Skeletal muscle tissue (tissue), 4 donors: ENCODE measurements around the gene KIF1B. TPM values are rescaled to one million over a fixed set of nuclear protein-coding genes. Genes with fewer than 3 reads are reported as not detected.

Source experiments
- H3K27ac ChIP-seq: one replicate; pipeline ENCODE4 v1.7.0; 2013; ENCODE audit warnings: mild to moderate bottlenecking, low read depth, low read length, inconsistent platforms
- H3K27me3 ChIP-seq, 3 donors: one replicate each; pipeline ENCODE4 v1.7.0; 2013; ENCODE audit warnings: low read length in 3 of 3; ENCODE audit not compliant: control insufficient read depth in 3 of 3, insufficient read depth in 3 of 3
- H3K36me3 ChIP-seq, 3 donors: one replicate each; pipeline ENCODE4 v1.7.0; 2013; ENCODE audit warnings: low read length in 3 of 3; ENCODE audit not compliant: control insufficient read depth in 3 of 3, insufficient read depth in 3 of 3
- H3K4me1 ChIP-seq, 3 donors: one replicate each; pipeline ENCODE4 v1.7.0; 2013; ENCODE audit warnings: low read length in 3 of 3, mild to moderate bottlenecking in 3 of 3; ENCODE audit not compliant: control insufficient read depth in 3 of 3, insufficient read depth in 3 of 3
- H3K4me3 ChIP-seq, 3 donors: one replicate each; pipeline ENCODE4 v1.7.0; 2013; ENCODE audit warnings: low read length in 3 of 3
- H3K9ac ChIP-seq, 3 donors: one replicate each; pipeline ENCODE4 v1.7.0; 2013; ENCODE audit warnings: low read length in 3 of 3, mild to moderate bottlenecking in 3 of 3, moderate library complexity in 2 of 3, low read depth in 1 of 3
- H3K9me3 ChIP-seq, 3 donors: one replicate each; pipeline ENCODE4 v1.7.0; 2013; ENCODE audit warnings: low read length in 3 of 3; ENCODE audit not compliant: control insufficient read depth in 3 of 3
- total RNA-seq: library from RNA; depleted of rRNA; stranded (reverse); fragments of >200 nt; gene quantifications from one replicate; pipeline ENCODE4 v1.2.3, GENCODE V29; 2014
- donor health status: Osteomylitis.

The KIF1B gene
- total RNA-seq, 1 donor from 2014 or later = 127 TPM

DNA sequence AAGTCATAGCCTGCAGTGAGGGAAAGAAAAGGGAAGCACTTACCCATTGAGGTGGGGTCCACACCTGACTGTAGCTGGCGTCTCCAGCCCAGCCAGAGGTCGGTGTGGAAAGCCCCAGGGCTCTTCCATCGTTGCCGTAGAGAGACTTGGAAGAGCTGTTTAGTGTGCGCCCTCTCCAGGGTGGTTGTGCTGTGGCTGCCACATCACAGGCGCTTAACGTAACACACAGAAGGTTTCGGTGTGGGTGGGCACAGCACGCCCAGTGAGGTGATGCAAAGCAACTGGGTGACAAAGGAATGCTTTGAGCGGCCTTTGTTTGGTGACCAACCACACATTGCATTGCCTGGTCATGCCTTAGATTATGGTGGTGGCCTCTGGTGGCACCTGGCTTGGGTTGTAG is 36.8 kb upstream of the KIF1B start:
- Histone ChIP-seq H3K27ac (no peak overlapping the region), H3K9ac (no peak overlapping the region), H3K27me3 (no peaks in the 10 kb centered on the region), H3K4me3 (no peak overlapping the region), H3K4me1 (peaks cover 0 to 8% (median 2%) of the 10 kb centered on the region in 3 donors), H3K36me3 (peaks cover 10 to 36% (median 34%) of the 10 kb centered on the region in 3 donors), H3K9me3 (no peaks in the 10 kb centered on the region)

DNA sequence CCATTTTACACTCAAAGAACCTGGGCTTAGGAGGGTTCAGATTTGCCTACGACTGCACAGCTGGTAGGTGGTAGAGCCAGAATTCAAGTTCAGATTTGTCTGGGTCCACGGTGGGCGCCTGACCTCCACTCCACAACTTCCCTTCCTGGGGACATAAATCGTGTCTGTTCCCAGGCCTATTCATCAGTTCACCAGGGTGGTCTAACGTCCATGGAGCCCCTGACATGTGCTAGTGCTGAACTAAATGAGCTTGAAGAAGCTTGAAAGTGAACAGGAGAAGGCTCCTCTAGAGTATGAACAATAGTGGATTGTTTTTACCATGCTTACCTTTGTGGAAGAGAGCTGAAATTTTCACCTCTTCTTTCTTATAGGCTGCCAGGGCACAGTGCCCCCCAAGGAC is 32.5 kb upstream of the KIF1B start:
- Histone ChIP-seq H3K27me3 (no peaks in the 10 kb centered on the region), H3K9me3 (no peaks in the 10 kb centered on the region), H3K36me3 (peaks cover 13 to 21% (median 20%) of the 10 kb centered on the region in 3 donors), H3K4me3 (no peak overlapping the region), H3K27ac (no peak overlapping the region), H3K4me1 (peaks cover 5 to 13% (median 5%) of the 10 kb centered on the region in 3 donors), H3K9ac (no peak overlapping the region)

DNA sequence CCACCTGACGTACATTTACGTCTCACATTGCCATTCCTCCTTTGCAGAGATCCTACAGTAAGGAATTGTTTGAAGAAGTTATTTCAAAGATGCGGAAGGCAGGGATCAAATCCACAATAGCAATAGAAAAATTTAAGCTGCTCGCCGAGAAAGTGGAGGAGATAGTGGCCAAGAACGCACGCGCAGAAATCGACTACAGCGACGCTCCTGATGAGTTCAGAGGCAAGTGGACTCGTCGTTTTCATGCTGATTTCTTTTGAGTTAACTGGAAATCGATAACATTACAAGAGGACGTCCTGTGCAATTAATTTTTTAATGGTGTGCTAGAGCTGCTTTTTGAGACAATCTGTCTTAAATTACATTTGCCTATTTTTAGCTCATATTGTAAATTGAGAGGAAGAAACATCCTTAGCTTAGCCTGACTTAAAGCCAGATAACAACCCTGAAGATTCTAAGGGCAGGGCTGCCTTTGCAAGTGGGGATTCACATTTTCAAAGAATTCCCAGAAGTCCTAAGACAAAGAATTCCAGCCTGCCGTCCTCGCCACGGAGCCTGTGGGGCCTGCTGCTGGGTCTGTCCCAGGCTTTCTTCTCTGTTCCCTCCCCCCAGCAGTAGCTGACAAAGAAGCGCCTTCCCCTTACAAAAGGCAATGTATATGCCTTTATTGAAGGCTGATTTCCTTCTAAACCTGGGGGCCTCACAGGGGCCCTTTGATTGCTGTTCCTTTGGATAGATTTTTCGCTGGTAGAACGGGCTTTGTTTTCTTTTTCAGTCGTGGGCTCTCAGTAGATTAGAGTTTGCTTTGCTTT is 31.6 kb upstream of the KIF1B start:
- H3K27ac ChIP-seq = peak overlapping the region; percentile 59
- H3K36me3 ChIP-seq = peaks cover 9 to 16% (median 14%) of the 10 kb centered on the region in 3 donors
- H3K9ac ChIP-seq = peak overlapping the region in 2 of 3 donors; percentile 51 to 70

DNA sequence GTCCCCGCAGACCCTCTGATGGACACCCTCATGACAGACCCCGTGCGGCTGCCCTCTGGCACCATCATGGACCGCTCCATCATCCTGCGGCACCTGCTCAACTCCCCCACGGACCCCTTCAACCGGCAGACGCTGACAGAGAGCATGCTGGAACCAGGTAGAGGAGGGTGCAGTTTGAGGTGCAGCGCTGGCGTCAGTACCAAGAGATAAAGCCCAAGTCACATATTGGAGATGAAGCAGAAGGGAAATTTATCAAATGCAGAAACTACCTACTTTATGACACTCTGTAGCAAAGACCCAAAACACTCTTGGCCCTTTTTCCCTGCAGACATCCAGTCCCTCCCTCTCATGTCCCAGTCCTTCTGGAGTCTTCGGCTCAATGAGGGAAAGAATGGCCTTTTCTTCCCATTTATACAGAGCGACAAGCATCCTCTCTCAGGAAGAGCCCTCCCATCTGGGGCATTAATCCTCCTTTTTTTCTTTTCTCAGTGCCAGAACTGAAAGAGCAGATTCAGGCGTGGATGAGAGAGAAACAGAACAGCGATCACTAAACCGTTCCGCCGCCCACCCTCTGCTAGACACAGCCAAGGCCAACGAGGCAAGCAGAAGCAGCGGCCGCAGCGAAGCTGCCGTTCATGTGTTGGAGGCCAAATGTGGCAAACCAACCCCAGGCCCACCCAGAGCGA is 30.8 kb upstream of the KIF1B start:
- Histone ChIP-seq H3K27me3 (no peaks in the 10 kb centered on the region), H3K27ac (peak overlapping the region; percentile 59), H3K9me3 (no peaks in the 10 kb centered on the region), H3K9ac (peak overlapping the region in 1 of 3 donors; percentile 45), H3K4me1 (peaks cover 5 to 13% (median 5%) of the 10 kb centered on the region in 3 donors), H3K36me3 (peaks cover 9 to 16% (median 14%) of the 10 kb centered on the region in 3 donors), H3K4me3 (no peak overlapping the region)

More for the DNA sequence above, 31.6 kb upstream of the KIF1B start:
- Histone ChIP-seq H3K9me3 (no peaks in the 10 kb centered on the region), H3K4me3 (no peak overlapping the region), H3K4me1 (peaks cover 5 to 13% (median 5%) of the 10 kb centered on the region in 3 donors), H3K27me3 (no peaks in the 10 kb centered on the region)

DNA sequence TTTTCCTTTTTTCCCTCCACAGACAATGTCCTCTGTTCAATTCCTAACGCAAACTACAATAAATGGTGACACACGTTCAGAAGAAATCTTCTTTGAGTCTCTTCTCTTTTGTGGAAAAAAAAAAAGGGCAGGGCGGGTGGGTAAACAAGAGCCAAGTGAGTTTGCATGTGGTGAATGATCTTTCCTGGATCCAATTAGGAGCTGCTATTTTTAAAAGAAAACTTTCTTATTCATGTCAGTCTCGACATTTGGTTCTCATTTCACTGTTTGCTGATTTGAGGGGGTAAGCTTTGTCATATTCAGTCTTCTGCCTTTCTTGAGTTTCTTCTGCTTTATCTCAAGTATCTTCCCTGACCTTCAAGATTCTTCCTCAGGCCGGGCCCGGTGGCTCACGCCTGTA is 29.2 kb upstream of the KIF1B start:
- Histone ChIP-seq H3K27ac (no peak overlapping the region), H3K4me3 (no peak overlapping the region), H3K36me3 (peaks cover 9 to 12% (median 11%) of the 10 kb centered on the region in 3 donors), H3K27me3 (no peaks in the 10 kb centered on the region), H3K4me1 (peaks cover 5 to 13% (median 5%) of the 10 kb centered on the region in 3 donors), H3K9ac (no peak overlapping the region), H3K9me3 (no peaks in the 10 kb centered on the region)

DNA sequence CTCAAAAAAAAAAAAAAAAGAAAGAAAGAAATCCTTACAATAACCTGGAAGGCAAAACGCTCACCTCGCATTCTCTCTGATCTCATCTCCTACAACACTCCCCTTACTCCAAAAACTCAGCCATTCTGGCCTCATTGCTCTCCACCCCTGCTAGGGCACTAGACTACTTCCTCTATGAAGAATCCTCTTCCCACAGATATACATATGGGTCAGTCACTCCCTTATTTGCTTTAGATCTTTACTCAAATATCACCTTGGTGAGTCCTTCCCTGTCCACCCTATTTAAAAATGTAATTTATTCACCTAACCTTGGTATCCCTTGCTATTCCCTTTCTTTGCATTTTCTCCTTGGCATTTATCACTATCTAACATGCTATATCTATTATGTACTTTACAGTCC is 24.6 kb upstream of the KIF1B start:
- Histone ChIP-seq H3K27me3 (no peaks in the 10 kb centered on the region), H3K36me3 (no peaks in the 10 kb centered on the region), H3K9me3 (no peaks in the 10 kb centered on the region), H3K4me3 (no peak overlapping the region), H3K27ac (no peak overlapping the region), H3K9ac (no peak overlapping the region), H3K4me1 (no peaks in the 10 kb centered on the region)

DNA sequence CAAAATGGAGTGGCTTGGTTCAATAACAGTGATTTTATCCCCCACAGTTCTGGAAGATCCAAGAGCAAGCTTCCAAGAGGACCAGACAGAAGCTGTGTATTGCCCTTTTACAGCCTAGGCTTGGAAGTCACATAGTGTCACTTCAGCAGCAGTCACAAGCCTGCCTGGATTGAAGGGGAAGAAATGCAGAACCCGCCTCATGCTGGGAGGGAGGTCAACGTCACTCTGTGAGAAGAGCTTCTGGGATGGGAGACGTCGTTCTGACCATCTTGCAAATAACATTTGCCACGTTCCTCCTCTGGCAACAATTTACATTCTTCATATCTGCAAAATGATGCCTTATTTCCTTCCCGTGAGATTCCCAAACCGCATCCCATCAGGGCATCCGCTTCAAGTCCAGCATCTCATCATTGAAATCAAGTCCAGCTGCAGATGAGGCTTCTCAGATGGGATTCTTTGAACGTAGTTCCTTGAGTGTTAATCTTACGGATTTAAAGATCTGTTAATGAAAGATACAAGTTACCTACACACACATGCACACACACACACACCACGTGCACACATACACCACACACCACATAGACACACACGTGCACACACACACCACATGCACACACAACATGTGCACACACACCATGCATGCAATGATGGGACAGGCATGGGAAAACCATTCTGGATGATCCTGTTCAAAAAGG is 23.9 kb upstream of the KIF1B start:
- Histone ChIP-seq H3K27me3 (no peaks in the 10 kb centered on the region), H3K9ac (no peak overlapping the region)

DNA sequence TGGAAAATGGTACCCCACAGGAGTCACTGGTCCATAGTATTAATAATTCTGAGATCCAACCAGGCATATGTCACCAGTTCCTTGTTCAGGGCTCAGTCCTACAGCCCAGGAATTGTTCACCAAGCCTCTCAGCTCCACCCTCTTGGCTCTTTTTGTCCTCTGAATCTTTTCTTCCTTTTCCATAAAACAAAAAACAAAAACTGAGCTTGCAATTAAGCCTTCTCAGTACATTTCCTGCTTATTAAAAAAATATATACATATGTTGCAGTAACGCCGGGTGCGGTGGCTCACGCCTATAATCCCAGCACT is 23.4 kb upstream of the KIF1B start:
- H3K4me3 ChIP-seq = no peak overlapping the region
- no peak overlapping the region for H3K9ac ChIP-seq
- no peaks in the 10 kb centered on the region for H3K4me1 ChIP-seq
- no peaks in the 10 kb centered on the region for H3K9me3 ChIP-seq
- no peaks in the 10 kb centered on the region for H3K27me3 ChIP-seq
- no peak overlapping the region for H3K27ac ChIP-seq
- H3K36me3 ChIP-seq = no peaks in the 10 kb centered on the region

More for the DNA sequence above, 23.9 kb upstream of the KIF1B start:
- no peaks in the 10 kb centered on the region for H3K4me1 ChIP-seq
- H3K27ac ChIP-seq = no peak overlapping the region
- H3K4me3 ChIP-seq = no peak overlapping the region
- H3K36me3 ChIP-seq = no peaks in the 10 kb centered on the region
- H3K9me3 ChIP-seq = no peaks in the 10 kb centered on the region

DNA sequence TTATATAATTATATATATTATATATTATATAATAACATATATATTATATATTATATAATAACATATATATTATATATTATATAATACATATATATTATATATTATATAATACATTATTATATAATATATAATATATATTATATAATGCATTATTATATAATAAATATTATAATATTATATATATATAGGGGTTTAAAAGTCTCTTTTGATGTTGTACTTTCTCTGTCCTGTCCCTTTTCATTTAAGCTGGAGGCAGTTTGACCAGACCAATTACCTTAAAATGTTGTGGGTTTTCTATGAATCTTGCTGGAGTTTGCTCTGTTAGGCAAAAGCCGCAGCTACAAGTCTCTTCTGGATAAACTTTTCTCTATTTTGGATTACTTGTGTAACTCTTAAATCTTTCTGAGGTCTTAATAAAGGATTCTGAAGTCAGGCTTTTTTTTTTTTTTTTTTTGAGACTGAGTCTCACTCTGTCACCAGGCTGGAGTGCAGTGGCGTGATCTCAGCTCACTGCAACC is 22.2 kb upstream of the KIF1B start:
- H3K27ac ChIP-seq = no peak overlapping the region
- H3K27me3 ChIP-seq = no peaks in the 10 kb centered on the region
- no peaks in the 10 kb centered on the region for H3K36me3 ChIP-seq
- H3K4me1 ChIP-seq = no peaks in the 10 kb centered on the region
- no peak overlapping the region for H3K4me3 ChIP-seq
- no peak overlapping the region for H3K9ac ChIP-seq
- no peaks in the 10 kb centered on the region for H3K9me3 ChIP-seq
